Activated naive CD4-positive, alpha-beta T cell treated with anti-CD3 and anti-CD28 coated beads, Interleukin-2, amount 50 U/mL, for 24 hours (primary cell): Measurements from ENCODE around the gene BCL2L15.

Experiments
- H3K27ac Mint-ChIP-seq: one replicate; pipeline ENCODE4 v1.8.0; 2021; ENCODE audit warnings: mild to moderate bottlenecking, mixed read lengths
- H3K27me3 Mint-ChIP-seq: one replicate; pipeline ENCODE4 v1.8.0; 2021; ENCODE audit warnings: mixed read lengths
- H3K36me3 Mint-ChIP-seq: one replicate; pipeline ENCODE4 v1.8.0; 2021; ENCODE audit warnings: mixed read lengths
- H3K4me1 Mint-ChIP-seq: one replicate; pipeline ENCODE4 v1.8.0; 2021; ENCODE audit warnings: mixed read lengths
- H3K4me3 Mint-ChIP-seq: one replicate; pipeline ENCODE4 v1.8.0; 2021; ENCODE audit warnings: mild to moderate bottlenecking, mixed read lengths
- H3K9me3 Mint-ChIP-seq: one replicate; pipeline ENCODE4 v1.8.0; 2021; ENCODE audit warnings: mixed read lengths

BCL2L15 gene

DNA sequence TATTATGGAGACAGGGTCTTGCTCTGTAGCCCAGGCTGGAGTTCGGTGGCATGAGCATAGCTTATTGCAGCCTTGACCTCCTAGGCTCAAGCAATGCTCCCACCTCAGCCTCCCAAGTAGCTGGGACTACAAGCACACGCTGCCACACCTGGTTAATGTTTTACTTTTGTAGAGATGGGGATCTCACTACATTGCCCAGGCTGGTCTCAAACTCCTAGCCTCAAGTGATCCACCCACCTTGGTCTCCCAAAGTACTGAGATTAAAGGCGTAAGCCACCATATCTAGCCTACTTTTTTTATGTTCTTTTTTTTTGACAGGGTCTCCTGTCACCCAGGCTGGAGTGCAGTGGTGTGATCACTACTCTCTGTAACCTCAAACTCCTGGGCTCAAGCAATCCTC lies 5.9 kb upstream of the BCL2L15 start:
- H3K9me3 Mint-ChIP-seq, result no peaks in the 10 kb centered on the region
- H3K4me3 Mint-ChIP-seq, result no peak overlapping the region
- H3K4me1 Mint-ChIP-seq, result peaks cover 32% of the 10 kb centered on the region
- H3K36me3 Mint-ChIP-seq, result peaks cover 9% of the 10 kb centered on the region
- H3K27me3 Mint-ChIP-seq, result no peaks in the 10 kb centered on the region
- H3K27ac Mint-ChIP-seq, result no peak overlapping the region

DNA sequence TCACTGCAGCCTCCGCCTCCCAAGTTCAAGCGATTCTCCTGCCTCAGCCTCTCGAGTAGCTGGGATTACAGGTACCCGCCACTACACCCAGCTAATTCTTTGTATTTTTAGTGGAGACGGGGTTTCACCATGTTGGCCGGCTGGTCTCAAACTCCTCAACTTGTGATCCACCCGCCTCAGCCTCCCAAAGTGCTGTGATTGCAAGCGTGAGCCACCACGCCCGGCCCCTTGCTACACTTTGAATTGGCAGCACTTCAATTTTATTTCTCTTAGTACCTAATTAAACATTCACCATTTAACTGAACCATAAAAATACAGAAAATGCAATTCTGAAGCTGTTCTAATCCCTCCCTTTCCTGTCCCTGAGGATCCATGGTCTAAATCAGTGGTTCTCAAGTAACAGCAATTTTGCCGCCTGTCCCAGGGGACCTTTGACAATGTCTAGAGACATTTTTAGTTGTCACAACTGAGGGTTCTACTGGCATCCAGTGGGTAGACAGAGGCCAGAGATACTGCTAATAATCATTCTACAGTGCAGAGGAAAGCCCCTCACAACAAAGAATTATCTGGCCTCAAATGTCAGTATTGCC lies 4.3 kb upstream of the BCL2L15 start:
- Mint-ChIP-seq H3K27ac (no peak overlapping the region), H3K27me3 (no peaks in the 10 kb centered on the region), H3K4me1 (peaks cover 36% of the 10 kb centered on the region), H3K36me3 (peaks cover 6% of the 10 kb centered on the region), H3K4me3 (no peak overlapping the region), H3K9me3 (no peaks in the 10 kb centered on the region)

DNA sequence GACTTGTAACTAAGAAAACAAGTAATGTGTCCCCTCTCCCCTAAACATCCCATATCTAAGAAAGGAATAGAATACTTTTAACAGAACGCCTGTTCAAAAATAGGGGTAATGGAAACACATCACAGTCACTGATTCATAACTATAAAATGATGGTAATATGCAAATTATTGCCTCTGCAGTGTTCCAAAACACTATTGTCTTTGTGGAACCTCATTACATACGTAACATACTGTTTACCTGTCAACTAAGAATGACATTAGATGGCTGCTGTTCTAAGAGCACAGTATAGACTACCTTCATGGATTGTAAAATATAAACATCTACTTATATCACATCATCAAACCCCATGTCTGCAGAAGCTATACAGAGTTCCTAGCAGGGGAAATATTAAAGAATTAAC lies 3.4 kb upstream of the BCL2L15 start:
- H3K9me3 Mint-ChIP-seq, result no peaks in the 10 kb centered on the region
- H3K27me3 Mint-ChIP-seq, result no peaks in the 10 kb centered on the region
- H3K36me3 Mint-ChIP-seq, result peaks cover 8% of the 10 kb centered on the region
- H3K27ac Mint-ChIP-seq, result peak overlapping the region; percentile 73
- peaks cover 34% of the 10 kb centered on the region for H3K4me1 Mint-ChIP-seq
- no peak overlapping the region for H3K4me3 Mint-ChIP-seq

DNA sequence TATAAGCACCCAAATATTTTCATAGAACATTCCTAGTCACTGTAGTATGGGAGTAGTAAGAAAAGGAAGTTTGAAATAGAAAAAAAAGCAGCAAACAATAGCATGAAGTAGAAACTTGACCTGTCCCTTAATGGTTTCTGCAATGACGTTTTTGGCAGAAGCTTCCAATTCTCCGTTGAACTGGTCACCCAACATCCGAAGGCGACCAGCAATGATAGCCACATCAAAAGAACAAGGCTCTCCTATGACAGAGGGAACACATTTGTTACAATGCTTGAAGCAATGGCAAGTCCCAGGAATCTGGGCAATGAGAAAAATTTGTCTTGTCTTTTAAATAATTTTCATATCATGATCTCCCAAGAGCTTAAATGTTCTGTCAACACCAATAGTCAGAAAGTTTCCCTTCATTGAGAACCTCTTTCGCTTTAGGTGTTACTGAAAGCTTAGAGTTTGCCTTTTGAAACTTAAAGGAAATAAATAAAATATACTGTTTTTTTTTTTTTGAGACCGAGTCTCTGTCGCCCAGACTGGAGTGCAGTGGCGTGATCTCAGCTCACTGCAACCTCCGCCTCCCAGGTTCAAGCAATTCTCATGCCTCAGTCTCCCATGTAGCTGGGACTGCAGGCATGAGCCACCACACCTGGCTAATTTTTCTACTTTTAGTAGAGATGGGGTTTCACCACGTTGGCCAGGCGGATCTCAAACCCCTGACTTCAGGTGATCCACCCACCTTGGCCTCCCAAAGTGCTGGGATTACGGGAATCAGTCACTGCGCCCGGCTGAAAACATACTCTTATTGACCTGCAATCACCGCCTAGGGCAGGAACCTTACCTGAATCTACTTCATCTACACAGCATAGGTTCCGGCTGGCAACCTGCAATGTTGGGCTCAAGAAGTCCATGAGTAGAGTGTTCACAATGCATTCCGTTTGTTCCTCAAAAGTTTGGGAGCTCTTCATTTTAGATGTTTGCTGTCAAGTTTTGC lies 672 bp downstream of the BCL2L15 start:
- Mint-ChIP-seq H3K27ac (peak overlapping the region; percentile 72), H3K9me3 (no peaks in the 10 kb centered on the region), H3K4me1 (peaks cover 23% of the 10 kb centered on the region), H3K4me3 (no peak overlapping the region), H3K27me3 (no peaks in the 10 kb centered on the region), H3K36me3 (peaks cover 8% of the 10 kb centered on the region)

DNA sequence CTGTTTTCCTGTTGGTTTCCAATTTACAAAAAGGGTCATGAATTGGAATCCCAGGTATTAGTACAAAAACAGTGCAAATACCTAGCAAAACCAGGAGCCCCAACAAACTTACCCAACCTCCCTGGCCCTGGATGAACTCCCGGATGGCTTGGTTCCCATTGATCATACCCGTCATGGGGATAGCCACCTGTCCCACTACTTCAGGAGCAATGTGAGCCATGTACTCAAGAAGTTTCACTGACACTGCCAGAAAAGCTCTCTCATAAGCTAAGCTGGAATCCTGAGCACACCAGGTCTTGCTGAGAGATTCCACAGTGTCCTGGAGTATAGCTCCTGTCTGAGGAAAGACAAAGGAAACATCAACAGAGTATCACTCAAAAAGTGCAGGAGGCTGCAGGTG lies 5.7 kb downstream of the BCL2L15 start:
- Mint-ChIP-seq H3K27me3 (no peaks in the 10 kb centered on the region), H3K9me3 (no peaks in the 10 kb centered on the region), H3K4me1 (peaks cover 38% of the 10 kb centered on the region), H3K27ac (no peak overlapping the region), H3K4me3 (no peak overlapping the region), H3K36me3 (peaks cover 10% of the 10 kb centered on the region)

DNA sequence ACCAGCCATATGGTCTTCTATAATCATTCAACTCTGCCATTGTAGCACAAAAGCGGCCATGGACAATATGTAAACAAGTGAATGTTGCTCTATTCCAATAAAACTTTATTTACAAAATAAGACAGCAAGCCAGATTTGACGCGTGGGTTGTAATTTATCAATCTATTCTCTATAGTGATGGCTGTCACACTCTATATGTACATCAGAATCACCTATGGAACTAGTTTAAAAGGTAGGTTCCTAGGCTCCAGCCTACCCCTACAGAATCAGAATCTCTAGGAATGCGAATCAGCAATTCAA lies 7.7 kb downstream of the BCL2L15 start:
- H3K9me3 Mint-ChIP-seq, result peaks cover 6% of the 10 kb centered on the region
- no peak overlapping the region for H3K27ac Mint-ChIP-seq
- H3K36me3 Mint-ChIP-seq, result peaks cover 8% of the 10 kb centered on the region
- H3K4me3 Mint-ChIP-seq, result no peak overlapping the region
- peaks cover 48% of the 10 kb centered on the region for H3K4me1 Mint-ChIP-seq
- no peaks in the 10 kb centered on the region for H3K27me3 Mint-ChIP-seq

DNA sequence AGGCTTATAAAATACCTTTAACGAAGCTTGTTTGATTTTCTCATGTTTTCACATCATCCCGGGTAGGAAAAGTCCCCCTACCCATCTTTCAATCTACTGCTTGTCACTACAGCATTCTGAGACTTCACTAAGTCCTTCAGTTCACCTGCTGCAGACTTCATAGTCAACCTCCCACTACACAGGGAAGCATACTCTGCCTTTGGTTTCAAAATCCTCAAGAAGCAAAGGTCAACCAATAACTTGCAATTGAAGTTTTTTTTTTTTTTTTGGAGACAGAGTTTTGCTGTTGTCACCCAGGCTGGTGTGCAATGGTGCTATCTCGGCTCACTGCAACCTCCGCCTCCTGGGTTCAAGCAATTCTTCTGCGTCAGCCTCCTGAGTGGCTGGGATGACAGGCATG lies 11.2 kb downstream of the BCL2L15 start:
- Mint-ChIP-seq H3K27me3 (no peaks in the 10 kb centered on the region), H3K36me3 (peaks cover 6% of the 10 kb centered on the region), H3K4me3 (no peak overlapping the region), H3K4me1 (peaks cover 75% of the 10 kb centered on the region), H3K9me3 (peaks cover 6% of the 10 kb centered on the region), H3K27ac (peak overlapping the region; percentile 92)

DNA sequence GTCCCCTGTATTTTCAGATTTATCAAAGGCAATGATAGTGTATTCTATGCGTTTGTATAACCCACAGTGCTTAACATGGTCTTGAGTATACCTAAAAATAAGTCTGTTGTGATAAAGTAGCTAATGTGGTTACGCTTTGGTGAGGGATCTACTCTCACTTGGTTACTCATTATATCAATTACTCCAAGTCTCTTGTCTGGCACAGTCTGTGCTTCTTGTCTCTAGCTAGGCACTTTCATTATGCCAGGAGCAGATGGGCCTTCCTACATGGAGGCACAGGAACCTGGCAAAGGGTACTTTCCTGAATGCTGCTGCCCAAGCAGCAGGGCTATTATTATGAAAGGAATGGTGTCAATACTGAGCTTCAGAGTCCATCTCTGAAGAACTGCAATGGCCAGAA lies 11.7 kb downstream of the BCL2L15 start:
- H3K4me1 Mint-ChIP-seq, result peaks cover 71% of the 10 kb centered on the region
- no peaks in the 10 kb centered on the region for H3K27me3 Mint-ChIP-seq
- peaks cover 6% of the 10 kb centered on the region for H3K9me3 Mint-ChIP-seq
- H3K4me3 Mint-ChIP-seq, result peak overlapping the region; percentile 4
- H3K27ac Mint-ChIP-seq, result peak overlapping the region; percentile 92
- H3K36me3 Mint-ChIP-seq, result peaks cover 6% of the 10 kb centered on the region

DNA sequence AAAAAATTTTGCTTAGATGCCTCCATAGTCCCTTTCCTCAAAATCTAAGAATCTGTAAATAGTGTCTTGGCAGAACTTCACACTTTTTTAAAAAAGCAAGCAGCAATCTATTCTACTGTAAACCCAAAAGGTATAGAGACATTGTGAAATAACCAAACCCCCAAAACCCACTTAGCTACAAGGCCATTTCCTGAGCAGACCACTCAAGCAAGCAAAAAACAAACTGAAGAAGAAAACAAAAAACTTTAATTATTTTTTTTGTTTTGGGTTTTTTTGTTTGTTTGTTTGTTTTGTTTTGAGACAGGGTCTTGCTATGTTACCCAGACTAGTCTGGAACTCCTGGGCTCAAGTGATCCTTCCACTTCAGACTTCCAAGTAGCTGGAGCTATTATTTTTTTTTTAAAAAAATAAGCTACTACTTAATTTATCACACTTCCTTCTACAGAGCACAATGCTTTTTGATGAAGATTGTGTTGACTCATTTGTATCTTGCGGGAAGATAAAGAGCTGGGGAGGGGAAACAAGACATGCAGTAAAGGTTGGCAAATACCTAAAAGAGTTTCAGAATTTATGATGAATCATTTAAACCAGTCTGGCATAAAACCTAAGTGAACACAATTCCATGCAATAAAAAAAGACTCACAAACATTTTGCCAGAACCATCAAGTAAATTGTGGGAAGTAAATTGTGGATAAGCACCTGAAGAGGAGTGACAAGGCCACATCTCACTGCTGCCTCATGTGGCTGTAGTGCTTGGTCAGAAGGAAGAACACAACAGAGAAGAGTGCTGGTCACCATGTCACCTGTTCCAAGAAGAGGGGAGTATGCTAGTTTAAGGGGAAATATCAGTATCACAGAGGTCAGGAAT lies 13.1 kb downstream of the BCL2L15 start:
- Mint-ChIP-seq H3K36me3 (peaks cover 9% of the 10 kb centered on the region), H3K4me3 (peak overlapping the region; percentile 82), H3K27ac (peak overlapping the region; percentile 99), H3K9me3 (peaks cover 6% of the 10 kb centered on the region), H3K4me1 (peaks cover 72% of the 10 kb centered on the region), H3K27me3 (no peaks in the 10 kb centered on the region)

DNA sequence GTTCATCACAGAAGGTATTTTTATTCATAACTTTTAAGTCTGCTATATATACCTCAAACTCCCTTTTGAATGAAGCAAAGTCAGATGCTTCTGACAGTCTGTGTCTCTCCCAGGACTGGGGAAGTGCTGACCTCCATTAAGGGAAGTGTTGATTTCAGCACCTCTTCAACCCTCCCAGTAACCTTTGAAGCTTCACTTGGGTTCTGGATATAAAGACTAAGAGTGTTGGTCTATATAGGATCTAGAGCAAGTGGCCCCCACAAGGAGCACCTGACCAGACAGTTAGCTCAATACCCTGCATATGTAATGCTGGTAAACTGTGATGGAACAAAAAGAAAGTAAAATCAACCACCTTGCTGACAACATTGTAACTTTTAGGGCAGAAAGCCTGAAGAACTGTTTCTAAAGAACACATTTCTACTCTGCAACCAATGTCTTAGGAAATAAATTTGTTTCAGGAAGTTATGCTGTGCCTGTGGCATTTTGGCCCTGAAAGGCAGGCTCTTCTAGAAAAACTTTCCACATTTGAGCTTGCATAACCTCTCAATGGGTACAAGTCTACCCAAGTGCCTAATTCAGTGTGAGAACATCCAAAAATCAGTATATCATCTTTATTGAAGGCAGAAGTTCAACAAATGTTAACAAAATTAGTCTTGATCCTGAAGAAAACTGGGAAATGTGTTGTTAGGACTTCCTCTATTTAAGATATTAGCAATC lies 15.0 kb downstream of the BCL2L15 start:
- Mint-ChIP-seq H3K9me3 (peaks cover 6% of the 10 kb centered on the region), H3K27me3 (no peaks in the 10 kb centered on the region), H3K4me3 (peak overlapping the region; percentile 95), H3K36me3 (peaks cover 23% of the 10 kb centered on the region), H3K4me1 (peaks cover 77% of the 10 kb centered on the region), H3K27ac (peak overlapping the region; percentile 98)

DNA sequence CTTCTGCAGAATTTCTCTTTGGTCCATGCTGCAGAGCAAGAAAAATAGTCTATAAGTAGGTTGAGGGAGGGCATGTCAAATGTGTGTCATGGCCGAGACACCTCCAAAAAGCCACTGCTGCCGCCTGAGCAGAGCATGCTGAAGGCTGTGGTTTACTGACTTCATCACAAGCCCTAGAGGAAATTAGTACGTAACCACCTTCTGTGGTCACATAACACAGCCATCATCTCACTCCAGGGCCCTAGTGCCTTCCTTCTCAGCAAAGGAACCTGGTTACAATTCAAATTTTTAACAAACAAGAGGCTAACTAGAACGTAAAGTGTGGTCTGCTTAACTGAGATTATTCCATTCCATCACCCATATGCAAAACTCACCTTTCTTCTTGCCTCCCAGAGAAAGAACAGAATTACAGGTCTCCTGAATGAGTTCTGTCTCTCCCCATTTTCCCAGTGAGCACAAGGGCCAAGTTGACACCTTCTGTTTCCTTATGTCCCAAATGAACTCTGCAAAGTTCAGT lies 15.7 kb downstream of the BCL2L15 start, which contains the start of gene PTPN22:
Gene PTPN22, minus strand, starts transcription at position 116 of the 517 bp plus-strand sequence.
- H3K27me3 Mint-ChIP-seq, result no peaks in the 10 kb centered on the region
- peak within 1 kb of the TSS; percentile 98 for H3K27ac Mint-ChIP-seq
- H3K9me3 Mint-ChIP-seq, result peaks cover 6% of the 10 kb centered on the region
- peaks cover 21% of the 10 kb centered on the region for H3K36me3 Mint-ChIP-seq
- peak within 1 kb of the TSS; percentile 95 for H3K4me3 Mint-ChIP-seq
- H3K4me1 Mint-ChIP-seq, result peaks cover 75% of the 10 kb centered on the region

DNA sequence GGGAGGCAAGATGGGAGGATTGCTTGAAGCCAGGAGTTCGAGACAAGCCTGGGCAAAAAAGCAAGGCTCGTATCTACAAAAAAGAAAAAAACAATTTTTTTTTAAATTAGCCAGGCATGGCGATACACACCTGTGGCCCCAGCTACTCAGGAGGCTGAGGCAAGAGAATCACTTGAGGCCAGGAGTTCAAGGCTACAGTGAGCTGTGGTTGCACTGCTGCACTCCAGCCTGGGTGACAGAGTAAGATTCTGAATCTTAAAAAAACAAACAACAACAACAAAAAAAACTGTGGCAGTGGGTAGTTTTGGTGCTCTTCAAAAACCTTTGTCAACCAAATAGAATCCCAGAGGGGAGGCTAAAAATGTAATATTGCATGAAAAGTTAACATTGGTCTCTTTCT lies 16.6 kb downstream of the BCL2L15 start:
- H3K27ac Mint-ChIP-seq, result peak overlapping the region; percentile 90
- H3K9me3 Mint-ChIP-seq, result peaks cover 5% of the 10 kb centered on the region
- peaks cover 75% of the 10 kb centered on the region for H3K4me1 Mint-ChIP-seq
- peaks cover 23% of the 10 kb centered on the region for H3K36me3 Mint-ChIP-seq
- no peaks in the 10 kb centered on the region for H3K27me3 Mint-ChIP-seq
- H3K4me3 Mint-ChIP-seq, result peak overlapping the region; percentile 95

DNA sequence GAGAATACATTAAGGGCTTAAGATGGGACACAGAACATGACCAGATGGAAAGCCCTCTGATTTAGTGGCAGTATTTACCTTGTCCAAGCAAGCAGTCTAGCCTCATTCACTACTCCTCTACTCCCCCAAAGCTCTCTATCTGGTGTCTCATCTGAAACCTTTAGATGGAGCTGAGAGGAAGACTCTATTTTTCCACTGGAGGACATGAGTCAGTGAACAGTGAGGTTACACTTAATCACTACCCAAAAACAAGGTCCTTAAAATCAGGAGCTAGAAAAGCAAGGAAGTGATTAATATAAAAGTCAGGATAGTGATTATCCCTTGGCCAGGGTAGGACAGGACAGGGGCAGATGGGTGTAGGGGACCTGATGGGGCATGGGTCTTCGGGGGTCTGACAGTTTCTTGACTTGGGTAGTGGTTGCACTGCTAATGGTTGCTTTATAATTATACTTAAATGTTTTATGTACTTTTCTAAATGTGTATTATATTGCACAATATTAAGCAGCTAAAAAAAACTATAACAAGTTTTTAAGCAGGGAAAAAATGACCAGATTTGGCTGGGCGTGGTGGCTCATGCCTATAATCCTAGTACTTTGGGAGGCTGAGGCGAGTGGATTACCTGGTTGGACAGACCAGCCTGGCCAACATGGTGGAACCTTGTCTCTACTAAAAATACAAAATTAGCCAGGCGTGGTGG lies 18.8 kb downstream of the BCL2L15 start:
- Mint-ChIP-seq H3K9me3 (no peaks in the 10 kb centered on the region), H3K27me3 (no peaks in the 10 kb centered on the region), H3K36me3 (peaks cover 29% of the 10 kb centered on the region), H3K27ac (peak overlapping the region; percentile 99), H3K4me1 (peaks cover 66% of the 10 kb centered on the region), H3K4me3 (peak overlapping the region; percentile 95)

DNA sequence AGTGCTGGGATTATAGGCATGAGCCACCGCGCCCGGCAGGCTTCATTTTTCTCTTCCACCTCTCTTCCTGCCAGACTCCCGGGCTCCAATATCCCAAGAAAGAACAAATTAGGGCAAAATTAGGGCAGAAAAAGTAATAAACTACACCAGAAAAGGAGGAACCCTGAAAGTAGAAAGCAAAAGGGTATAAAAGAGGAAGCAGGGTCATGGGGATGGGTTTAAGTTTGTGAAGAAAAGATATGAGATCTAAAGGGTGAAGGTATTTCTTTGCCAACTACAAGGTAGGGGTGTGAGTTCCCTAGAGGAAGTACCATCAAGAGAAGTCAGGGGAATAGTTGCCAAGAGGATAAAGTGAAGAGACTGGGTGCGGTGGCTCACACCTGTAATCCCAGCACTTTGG lies 25.7 kb downstream of the BCL2L15 start:
- no peaks in the 10 kb centered on the region for H3K9me3 Mint-ChIP-seq
- H3K27me3 Mint-ChIP-seq, result no peaks in the 10 kb centered on the region
- H3K36me3 Mint-ChIP-seq, result peaks cover 22% of the 10 kb centered on the region
- H3K4me3 Mint-ChIP-seq, result no peak overlapping the region
- peaks cover 57% of the 10 kb centered on the region for H3K4me1 Mint-ChIP-seq
- peak overlapping the region; percentile 76 for H3K27ac Mint-ChIP-seq
